Kidney epithelial cell (primary cell): ENCODE results near the gene FMO3. TPM values are rescaled to one million over a fixed set of nuclear protein-coding genes. Genes with fewer than 3 reads are reported as not detected.

Experiments
- DNase-seq: peaks from one replicate; pipeline ENCODE4 v3.0.0-alpha.2; 2010; ENCODE audit warnings: low read depth
- H3K27me3 ChIP-seq: 2 replicates; pipeline ENCODE4 v1.6.0; 2011; ENCODE audit warnings: low read length; ENCODE audit not compliant: control insufficient read depth, insufficient read depth
- H3K36me3 ChIP-seq: 2 replicates; pipeline ENCODE4 v1.5.1; 2011; ENCODE audit warnings: low read length; ENCODE audit not compliant: control insufficient read depth, insufficient read depth
- H3K4me3 ChIP-seq: 2 replicates; pipeline ENCODE4 v1.5.1; 2011; ENCODE audit warnings: low read depth, mild to moderate bottlenecking, control low read depth, low read length
- CTCF ChIP-seq: IDR thresholded peaks from 2 replicates; pipeline ENCODE4 v1.5.1; 2011; ENCODE audit warnings: mild to moderate bottlenecking, moderate library complexity, low read length, control low read depth, inconsistent platforms; ENCODE audit not compliant: insufficient read depth, poor library complexity, severe bottlenecking
- total RNA-seq: library from RNA; depleted of rRNA; stranded (reverse); fragments of >200 nt; gene quantifications from 2 replicates; pipeline ENCODE4 v1.2.3, GENCODE V29; 2015

Gene FMO3
- total RNA-seq, 1 donor from 2014 or later: not detected

GRCh38 chr1:171160639-171161354, 70.1 kb downstream of the FMO3 start:
- Histone ChIP-seq H3K4me3 (no peak overlapping the region), H3K27me3 (no peaks in the 10 kb centered on the region), H3K36me3 (no peaks in the 10 kb centered on the region)
- no peak for DNase-seq
- TF ChIP-seq CTCF: no peak

- no peak for TF ChIP-seq CTCF
- no peak for DNase-seq
- Histone ChIP-seq H3K36me3 (no peaks in the 10 kb centered on the region), H3K4me3 (no peak overlapping the region), H3K27me3 (no peaks in the 10 kb centered on the region)
These were observed 70.7 kb downstream of the FMO3 start for GRCh38 chr1:171161431-171161830.

GRCh38 chr1:171166361-171166760, 75.7 kb downstream of the FMO3 start:
- Histone ChIP-seq H3K36me3 (no peaks in the 10 kb centered on the region), H3K27me3 (no peaks in the 10 kb centered on the region), H3K4me3 (no peak overlapping the region)
- no peak for TF ChIP-seq CTCF
- DNase-seq: no peak

Other genes with a start within 250 kb of the FMO3 start
- gene MROH9, start 155.4 kb upstream of the FMO3 start, total RNA-seq: not detected in 2 replicates
- gene FMO2, start 94.4 kb downstream of the FMO3 start, total RNA-seq: not detected in 2 replicates
- not detected in 2 replicates for gene FMO1, start 157.6 kb downstream of the FMO3 start, total RNA-seq
- gene FMO4, start 223.3 kb downstream of the FMO3 start, total RNA-seq: 0.84 and 1.8 TPM in 2 replicates